Ovary (tissue), 9 donors: ENCODE data around the gene PACSIN2. TPM values are rescaled to one million over a fixed set of nuclear protein-coding genes. Genes with fewer than 3 reads are reported as not detected.

Experiments used
- DNase-seq, 5 donors: peaks; one replicate each; pipeline ENCODE4 v3.0.0-alpha.2; 2019 to 2020
- H3K27ac ChIP-seq, 2 donors: fragments of 200-600 bp; one replicate each; pipeline versions ENCODE4 v1.5.1 to v1.8.0; 2019 to 2022
- H3K27me3 ChIP-seq: fragments of 200-600 bp; one replicate; pipeline ENCODE4 v1.8.0; 2022
- H3K36me3 ChIP-seq: fragments of 200-600 bp; sonication (generic); one replicate; pipeline ENCODE4 v1.5.1; 2019
- H3K4me1 ChIP-seq: one replicate; pipeline ENCODE4 v1.8.1; 2013; ENCODE audit warnings: mild to moderate bottlenecking, moderate library complexity; ENCODE audit not compliant: insufficient read depth
- H3K4me3 ChIP-seq: fragments of 200-600 bp; sonication (generic); one replicate; pipeline ENCODE4 v1.5.1; 2017
- H3K9me3 ChIP-seq, 2 donors: fragments of 200-600 bp in 1 of 2; sonication (generic) in 1 of 2; one replicate each; pipeline versions ENCODE4 v1.5.1 to v1.8.1; 2013 to 2019; ENCODE audit warnings: mild to moderate bottlenecking in 1 of 2, moderate library complexity in 1 of 2
- CTCF ChIP-seq, 3 donors: fragments of 450-650 bp in 2 of 3; fragments of 200-600 bp in 1 of 3; IDR thresholded peaks; one replicate each; pipeline versions ENCODE4 v1.5.1 to v1.8.0; 2016 to 2022; ENCODE audit warnings: antibody characterized with exemption in 3 of 3, mild to moderate bottlenecking in 1 of 3
- EP300 ChIP-seq: sonication (generic); formaldehyde crosslinking; IDR thresholded peaks from one replicate; pipeline ENCODE4 v1.6.1; 2017; ENCODE audit warnings: antibody characterized with exemption
- POLR2A ChIP-seq: fragments of 450-650 bp; IDR thresholded peaks from one replicate; pipeline ENCODE4 v1.6.1; 2017; ENCODE audit warnings: antibody characterized with exemption, mild to moderate bottlenecking, moderate library complexity
- WGBS, 3 donors: extraction: QIAGEN DNeasy Blood & Tissue Kit in 1 of 3; methylation state at CpG; one replicate each; pipeline versions ENCODE4 v1.1.5 to v1.1.7; 2013 to 2017; 5-methylcytosine and 5-hydroxymethylcytosine counted together
- intact Hi-C, 4 donors: fragments of 100-400 bp; cut with DNase I; formaldehyde crosslinking; loops; one replicate each; pipeline versions ENCODE4 v1.11.0 to v1.15.1; 2022 to 2023
- polyA plus RNA-seq, 2 donors: library from polyadenylated mRNA; stranded (reverse); fragments of 200-250 nt in 1 of 2; fragments of 350-450 nt in 1 of 2; fragmentation: Illumina TruSeq in 1 of 2; extraction: RNeasy Lipid Tissue Mini Kit (QIAGEN cat#74804) in 1 of 2; gene quantifications; one replicate each; pipeline ENCODE4 v1.2.3, GENCODE V29; 2013 to 2014
- total RNA-seq, 7 donors: library from RNA; depleted of rRNA in 2 of 7; stranded (reverse); fragments of >200 nt in 2 of 7; fragmentation: NEBNext Ultra II Directional in 3 of 7; extraction: Animal tissue kit (Norgen Biotek cat#: 25700) in 3 of 7; gene quantifications; one replicate each; pipeline versions ENCODE4 v1.1.0 to v1.2.4, GENCODE V29; 2016 to 2023
- donor health status: DM: no; HTN: no; CAD: no; lungs with moderate emphysema.
- donor health status: DM: no; HTN: no; CAD: no.
- donor health status: Bipolar disorder and iron deficiency.
- donor health status: DM: yes; HTN: yes; CAD: no.
- donor health status: DM: no; HTN: no; CAD: no.
- donor health status: DM: yes; HTN: yes; CAD: no.

PACSIN2 gene
- total and polyA plus RNA-seq, 9 donors = 25.5 to 60.0 (median 48.0) TPM

DNA sequence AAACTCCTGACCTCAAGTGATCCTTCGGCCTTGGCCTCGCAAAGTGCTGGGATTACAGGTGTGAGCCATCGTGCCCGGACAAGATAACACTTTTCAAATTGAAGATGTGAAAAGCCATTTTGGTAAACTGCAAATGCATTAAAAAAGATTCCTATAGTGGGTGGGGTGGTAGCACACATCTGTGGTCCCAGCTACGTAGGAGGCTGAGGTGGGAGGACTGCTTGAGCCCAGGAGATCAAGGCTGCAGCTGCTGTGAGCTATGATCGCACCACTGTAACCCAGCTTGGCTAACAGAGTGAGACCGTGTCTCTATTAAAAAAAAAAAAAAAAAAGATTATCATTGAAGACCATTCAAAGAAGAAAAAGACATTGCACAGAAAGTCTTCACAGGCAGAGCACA, 140.9 kb downstream of the PACSIN2 start:
- H3K4me1 ChIP-seq = no peaks in the 10 kb centered on the region
- no peak for DNase-seq
- intact Hi-C loops = no loop called here
- 81 to 91% (median 84%) methylated on average over 7 of the region's 7 CpGs for WGBS, 3 donors
- no peak overlapping the region for H3K27ac ChIP-seq
- TF ChIP-seq EP300 = no peak
- TF ChIP-seq CTCF (IDR thresholded peaks at IDR 0.05) = no peak
- TF ChIP-seq POLR2A = no peak
- H3K4me3 ChIP-seq = no peak overlapping the region
- H3K9me3 ChIP-seq = no peaks in the 10 kb centered on the region
- H3K36me3 ChIP-seq = no peaks in the 10 kb centered on the region
- no peaks in the 10 kb centered on the region for H3K27me3 ChIP-seq

DNA sequence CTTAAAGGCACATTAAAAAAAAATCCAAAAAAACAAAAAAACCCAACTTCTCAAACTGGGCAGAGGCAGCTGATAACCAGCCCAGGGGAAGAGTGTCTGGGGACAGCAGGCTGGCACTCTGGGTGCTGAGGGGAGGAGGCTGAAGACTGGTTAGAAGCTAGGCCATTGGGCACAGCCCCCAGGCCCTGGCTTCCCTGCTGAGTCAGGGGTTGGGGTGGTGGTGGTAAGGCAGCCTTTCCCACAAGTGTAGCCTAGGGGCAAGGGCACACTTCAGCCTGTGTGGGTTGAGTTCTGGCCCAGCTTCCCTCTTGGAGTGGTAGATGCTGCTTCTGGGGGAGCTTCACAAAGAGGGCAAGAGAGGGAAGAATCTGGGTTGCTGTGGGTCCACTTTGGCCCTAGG, 141.6 kb downstream of the PACSIN2 start:
- no peaks in the 10 kb centered on the region for H3K9me3 ChIP-seq
- no peak for DNase-seq
- H3K4me1 ChIP-seq = no peaks in the 10 kb centered on the region
- H3K27ac ChIP-seq = no peak overlapping the region
- H3K27me3 ChIP-seq = no peaks in the 10 kb centered on the region
- H3K4me3 ChIP-seq = no peak overlapping the region
- intact Hi-C loops = no loop called here
- H3K36me3 ChIP-seq = no peaks in the 10 kb centered on the region
- no peak for TF ChIP-seq EP300
- no peak for TF ChIP-seq CTCF (IDR thresholded peaks at IDR 0.05)
- no peak for TF ChIP-seq POLR2A

DNA sequence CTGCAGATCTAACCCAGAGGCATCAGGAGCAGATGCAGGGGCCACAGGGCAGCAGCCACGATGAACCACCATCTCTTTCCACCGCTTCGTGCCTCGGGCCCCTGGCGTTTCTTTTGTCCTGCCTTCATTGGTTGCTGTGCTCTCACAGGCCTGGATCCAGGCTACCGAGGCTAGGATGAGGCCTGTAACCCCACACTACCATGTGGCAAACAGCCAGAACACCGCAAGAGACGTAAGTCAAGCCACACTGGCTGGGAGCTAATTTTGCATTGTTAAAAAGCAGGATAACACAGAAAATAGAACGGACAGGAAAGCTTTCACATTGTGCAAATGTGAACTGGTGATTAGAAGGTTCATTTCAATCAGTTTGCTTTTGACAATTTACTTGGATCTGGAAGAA, 142.1 kb downstream of the PACSIN2 start:
- H3K27me3 ChIP-seq = no peaks in the 10 kb centered on the region
- no peak for DNase-seq
- no peak overlapping the region for H3K27ac ChIP-seq
- no peaks in the 10 kb centered on the region for H3K36me3 ChIP-seq
- H3K9me3 ChIP-seq = no peaks in the 10 kb centered on the region
- intact Hi-C loops = no loop called here
- no peaks in the 10 kb centered on the region for H3K4me1 ChIP-seq
- H3K4me3 ChIP-seq = no peak overlapping the region
- 73 to 77% (median 77%) methylated on average over 9 of the region's 9 CpGs for WGBS, 3 donors
- no peak for TF ChIP-seq CTCF (IDR thresholded peaks at IDR 0.05)
- TF ChIP-seq EP300 = no peak
- TF ChIP-seq POLR2A = no peak

DNA sequence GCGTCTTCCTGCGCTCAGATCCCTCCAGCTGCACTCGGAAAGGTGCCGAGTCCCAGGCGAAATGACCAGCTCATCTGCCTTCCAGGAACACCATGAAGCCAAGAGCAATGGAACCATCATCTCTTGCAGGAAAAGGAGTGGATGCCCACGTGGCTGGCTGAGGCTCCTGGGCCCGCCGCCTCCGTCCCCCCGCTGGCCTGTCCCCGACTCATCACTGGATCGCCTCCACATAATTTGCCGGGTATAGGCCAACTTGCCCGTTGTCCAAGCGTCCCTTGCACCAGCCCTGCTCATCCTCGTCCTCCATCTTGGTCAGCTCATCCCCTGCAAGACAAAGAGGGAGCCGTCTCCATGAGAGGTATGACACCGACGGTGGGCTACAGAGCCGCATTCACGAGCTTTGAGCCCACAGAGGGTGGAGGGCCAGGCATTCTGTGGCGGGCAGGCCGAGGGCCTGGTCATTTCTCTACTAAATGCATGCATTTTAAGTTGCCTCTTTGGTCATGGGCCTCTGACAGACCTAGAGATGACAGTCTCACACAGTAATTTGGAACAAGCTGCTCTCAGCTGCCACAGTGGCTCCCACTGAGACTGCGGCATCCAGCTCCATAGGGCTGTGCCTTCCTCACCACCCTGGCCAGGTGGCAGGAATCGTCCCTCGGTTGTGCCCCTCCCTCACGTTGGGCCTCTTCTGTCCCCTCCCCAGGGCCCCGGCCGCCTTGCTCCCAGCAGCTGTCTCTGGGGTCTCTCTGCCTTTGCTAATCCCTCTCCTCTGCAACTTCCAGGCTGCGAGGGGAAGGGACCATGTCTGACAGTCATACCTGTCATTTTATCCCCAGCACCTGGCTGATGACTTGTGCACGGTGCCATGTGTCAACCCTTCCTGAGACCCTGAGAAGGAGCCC, 143.6 kb downstream of the PACSIN2 start:
- 90 to 93% (median 93%) methylated on average over 30 to 31 of the region's 31 CpGs for WGBS, 3 donors
- TF ChIP-seq EP300 (no peak), CTCF (IDR thresholded peaks at IDR 0.05) (no peak), POLR2A (no peak)
- H3K27me3 ChIP-seq = no peaks in the 10 kb centered on the region
- no peak overlapping the region for H3K4me3 ChIP-seq
- no peak for DNase-seq
- no peaks in the 10 kb centered on the region for H3K36me3 ChIP-seq
- no peaks in the 10 kb centered on the region for H3K9me3 ChIP-seq
- intact Hi-C loops = no loop called here
- H3K4me1 ChIP-seq = no peaks in the 10 kb centered on the region
- no peak overlapping the region for H3K27ac ChIP-seq
